Measurements from ENCODE around the gene SCTR.

SCTR gene

DNA sequence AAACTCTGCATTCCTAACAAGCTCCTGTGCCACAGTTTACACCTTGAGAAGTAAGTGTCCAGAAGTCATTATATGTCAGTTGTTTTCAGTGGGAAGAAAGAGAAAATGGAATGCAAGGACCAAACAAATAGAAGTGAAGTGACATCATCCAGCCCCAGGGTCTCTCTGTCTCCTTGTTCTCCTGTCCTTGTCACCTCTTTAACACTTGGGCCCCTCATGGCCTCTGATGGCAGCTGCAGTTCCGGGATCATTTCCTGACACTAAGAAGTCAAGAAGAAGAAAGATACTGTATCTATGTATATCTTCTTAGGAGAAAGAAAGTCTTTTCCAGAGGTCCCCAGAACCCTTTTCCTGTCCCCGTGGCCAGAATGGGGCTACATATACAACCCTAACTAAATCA is 17.2 kb upstream of the SCTR start:
- no peak overlapping the region for H3K27ac ChIP-seq
- no peak overlapping the region for H2AFZ ChIP-seq
- no peaks in the 10 kb centered on the region for H3K27me3 ChIP-seq (ENCODE audit: control insufficient read depth, insufficient read depth, low read length)
- no peaks in the 10 kb centered on the region for H3K79me2 ChIP-seq
- no peak for TF ChIP-seq CTCF (IDR thresholded peaks at IDR 0.05)
- H3K4me2 ChIP-seq (ENCODE audit: low read length): no peak overlapping the region
- no peaks in the 10 kb centered on the region for H3K4me1 ChIP-seq
- no peak overlapping the region for H3K9ac ChIP-seq
- no peaks in the 10 kb centered on the region for H3K36me3 ChIP-seq (ENCODE audit: control insufficient read depth, insufficient read depth, low read length)
- no peaks in the 10 kb centered on the region for H3K9me3 ChIP-seq (ENCODE audit: control insufficient read depth, low read length)
- H3K4me3 ChIP-seq (ENCODE audit: low read depth, low read length): no peak overlapping the region

- no peaks in the 10 kb centered on the region for H3K36me3 ChIP-seq (ENCODE audit: control insufficient read depth, insufficient read depth, low read length)
- no peaks in the 10 kb centered on the region for H3K4me1 ChIP-seq
- no peak for TF ChIP-seq CTCF (IDR thresholded peaks at IDR 0.05)
- no peak overlapping the region for H3K27ac ChIP-seq
- H3K4me2 ChIP-seq (ENCODE audit: low read length): no peak overlapping the region
- H3K9me3 ChIP-seq (ENCODE audit: control insufficient read depth, low read length): peaks cover 3% of the 10 kb centered on the region
- H3K27me3 ChIP-seq (ENCODE audit: control insufficient read depth, insufficient read depth, low read length): no peaks in the 10 kb centered on the region
- H3K79me2 ChIP-seq: no peaks in the 10 kb centered on the region
- H3K9ac ChIP-seq: no peak overlapping the region
- H2AFZ ChIP-seq: no peak overlapping the region
- H3K4me3 ChIP-seq (ENCODE audit: low read depth, low read length): no peak overlapping the region
Measured at GRCh38 chr2:119537792-119538191, 13.5 kb upstream of the SCTR start.

DNA sequence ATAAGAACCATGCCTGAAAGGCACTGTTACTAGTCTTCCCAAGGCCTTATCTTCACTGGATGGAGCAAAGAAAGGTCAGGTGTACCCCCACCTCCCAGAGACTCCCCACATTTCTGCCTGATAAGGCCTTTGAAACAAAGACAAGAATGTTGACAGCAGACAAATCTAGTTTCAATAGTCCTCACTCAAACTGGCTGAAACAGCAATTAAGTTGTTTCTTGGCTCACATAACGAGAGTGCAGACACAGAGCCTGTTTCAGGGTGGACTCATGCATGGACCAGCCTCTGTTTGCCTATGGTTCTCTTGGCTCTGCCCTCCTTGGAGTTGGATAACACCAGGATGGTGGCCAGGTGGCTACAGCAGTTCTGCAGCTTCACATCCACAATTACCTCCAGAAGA is 12.4 kb upstream of the SCTR start:
- Histone ChIP-seq H3K4me3 (ENCODE audit: low read depth, low read length) (no peak overlapping the region), H3K4me1 (no peaks in the 10 kb centered on the region), H3K79me2 (no peaks in the 10 kb centered on the region), H3K4me2 (ENCODE audit: low read length) (no peak overlapping the region), H3K9me3 (ENCODE audit: control insufficient read depth, low read length) (peaks cover 3% of the 10 kb centered on the region), H3K36me3 (ENCODE audit: control insufficient read depth, insufficient read depth, low read length) (no peaks in the 10 kb centered on the region), H3K9ac (no peak overlapping the region), H3K27ac (no peak overlapping the region), H2AFZ (no peak overlapping the region), H3K27me3 (ENCODE audit: control insufficient read depth, insufficient read depth, low read length) (no peaks in the 10 kb centered on the region)
- no peak for TF ChIP-seq CTCF (IDR thresholded peaks at IDR 0.05)

- Histone ChIP-seq H2AFZ (no peak overlapping the region), H3K36me3 (ENCODE audit: control insufficient read depth, insufficient read depth, low read length) (no peaks in the 10 kb centered on the region), H3K27me3 (ENCODE audit: control insufficient read depth, insufficient read depth, low read length) (no peaks in the 10 kb centered on the region), H3K79me2 (no peaks in the 10 kb centered on the region), H3K9me3 (ENCODE audit: control insufficient read depth, low read length) (peaks cover 3% of the 10 kb centered on the region), H3K4me2 (ENCODE audit: low read length) (no peak overlapping the region), H3K9ac (no peak overlapping the region), H3K4me1 (no peaks in the 10 kb centered on the region), H3K4me3 (ENCODE audit: low read depth, low read length) (no peak overlapping the region), H3K27ac (no peak overlapping the region)
- no peak for TF ChIP-seq CTCF (IDR thresholded peaks at IDR 0.05)
Measured at GRCh38 chr2:119536211-119536610, 11.9 kb upstream of the SCTR start.

DNA sequence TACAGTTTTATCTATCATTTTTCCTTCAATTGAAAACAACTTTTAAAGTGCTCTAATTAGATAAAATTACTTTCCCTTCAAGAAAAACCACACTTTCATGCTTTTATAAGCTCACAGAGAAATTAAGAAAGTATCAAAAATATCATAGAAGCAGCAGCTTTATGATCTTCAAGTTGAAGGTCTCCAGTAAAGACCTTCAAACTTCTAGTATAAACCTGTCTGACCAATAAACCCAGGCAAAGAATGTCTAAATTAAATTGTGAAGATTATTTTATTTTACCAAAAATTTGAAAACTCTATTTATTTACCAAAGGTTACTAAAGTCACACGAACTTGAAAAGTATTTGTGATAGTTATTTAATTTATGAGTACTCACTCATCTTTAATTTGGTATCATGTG is 9.3 kb upstream of the SCTR start:
- no peaks in the 10 kb centered on the region for H3K79me2 ChIP-seq
- H3K36me3 ChIP-seq (ENCODE audit: control insufficient read depth, insufficient read depth, low read length): no peaks in the 10 kb centered on the region
- no peak for TF ChIP-seq CTCF (IDR thresholded peaks at IDR 0.05)
- H3K9ac ChIP-seq: no peak overlapping the region
- H3K27me3 ChIP-seq (ENCODE audit: control insufficient read depth, insufficient read depth, low read length): no peaks in the 10 kb centered on the region
- H3K9me3 ChIP-seq (ENCODE audit: control insufficient read depth, low read length): peaks cover 3% of the 10 kb centered on the region
- H3K4me1 ChIP-seq: no peaks in the 10 kb centered on the region
- no peak overlapping the region for H3K27ac ChIP-seq
- H3K4me2 ChIP-seq (ENCODE audit: low read length): no peak overlapping the region
- H3K4me3 ChIP-seq (ENCODE audit: low read depth, low read length): no peak overlapping the region
- no peak overlapping the region for H2AFZ ChIP-seq

Data from parathyroid adenoma (tissue), 2 donors.